IPS DF 6.9 (cell line): ENCODE measurements around the gene TGFB1.

Source experiments
- DNase-seq: peaks from one replicate; pipeline ENCODE4 v3.0.0-alpha.2; 2013; ENCODE audit warnings: low read depth, low spot score
- H3K27ac ChIP-seq: one replicate; pipeline ENCODE4 v1.5.1; 2013; ENCODE audit warnings: low read length, control low read depth
- H3K27me3 ChIP-seq: 2 replicates; pipeline ENCODE4 v1.6.1; 2013; ENCODE audit warnings: mild to moderate bottlenecking, low read length; ENCODE audit not compliant: control insufficient read depth, insufficient read depth
- H3K36me3 ChIP-seq: 2 replicates; pipeline ENCODE4 v1.6.1; 2013; ENCODE audit warnings: low read length; ENCODE audit not compliant: control insufficient read depth, insufficient read depth
- H3K4me1 ChIP-seq: 2 replicates; pipeline ENCODE4 v1.6.1; 2013; ENCODE audit warnings: low read length; ENCODE audit not compliant: control insufficient read depth, insufficient read depth
- H3K4me3 ChIP-seq: 2 replicates; pipeline ENCODE4 v1.5.1; 2013; ENCODE audit warnings: mild to moderate bottlenecking, low read length
- H3K9me3 ChIP-seq: 2 replicates; pipeline ENCODE4 v1.6.1; 2013; ENCODE audit warnings: low read length, inconsistent platforms; ENCODE audit not compliant: control insufficient read depth, insufficient read depth
- WGBS: extraction: QIAGEN DNeasy Blood & Tissue Kit; methylation state at CpG from one replicate; pipeline ENCODE4 v1.1.7; 2013; ENCODE audit warnings: mixed read lengths, missing lambda C conversion rate; ENCODE audit not compliant: insufficient read length, insufficient coverage; 5-methylcytosine and 5-hydroxymethylcytosine counted together

TGFB1 gene

GRCh38 chr19:41353466-41354342, at the start of gene TGFB1:
Gene TGFB1 (minus strand): TSS chr19:41353922. CDS start chr19:41353044, 878 bp downstream.
- H3K36me3 ChIP-seq: no peaks in the 10 kb centered on the region
- peaks cover 14% of the 10 kb centered on the region for H3K27me3 ChIP-seq
- DNase-seq: no peak
- no peaks in the 10 kb centered on the region for H3K9me3 ChIP-seq
- peaks cover 1% of the 10 kb centered on the region; the same call in 1 of the 2 replicates for H3K4me1 ChIP-seq
- peak within 1 kb of the TSS; percentile 83 for H3K4me3 ChIP-seq
- H3K27ac ChIP-seq: no peak within 1 kb of the TSS
- WGBS: no CpG with 5 or more reads among the region's 78 CpGs

DNA sequence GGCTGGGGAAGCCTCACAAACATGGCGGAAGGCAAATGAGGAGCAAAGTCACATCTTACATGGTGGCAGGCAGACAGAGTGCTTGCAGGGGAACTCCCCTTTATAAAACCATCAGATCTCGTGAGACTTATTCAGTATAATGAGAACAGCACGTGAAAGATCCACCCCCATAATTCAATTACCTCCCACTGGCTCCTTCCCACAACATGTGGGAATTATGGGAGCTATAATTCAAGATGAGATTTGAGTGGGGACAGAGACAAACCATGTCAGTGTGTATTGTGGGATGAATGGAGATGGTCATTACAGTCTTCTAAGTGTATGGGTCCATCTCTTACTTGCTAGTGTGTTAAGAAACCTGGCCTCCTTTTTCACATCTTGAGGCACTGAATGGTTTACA, 48.3 kb upstream of the TGFB1 start:
- no peaks in the 10 kb centered on the region for H3K27me3 ChIP-seq
- WGBS: no CpG with 5 or more reads among the region's 3 CpGs
- no peaks in the 10 kb centered on the region; the same call in 1 of the 2 replicates for H3K36me3 ChIP-seq
- no peak overlapping the region for H3K4me3 ChIP-seq
- no peaks in the 10 kb centered on the region for H3K9me3 ChIP-seq
- H3K27ac ChIP-seq: no peak overlapping the region
- peaks cover 3% of the 10 kb centered on the region; the same call in 1 of the 2 replicates for H3K4me1 ChIP-seq
- no peak for DNase-seq

DNA sequence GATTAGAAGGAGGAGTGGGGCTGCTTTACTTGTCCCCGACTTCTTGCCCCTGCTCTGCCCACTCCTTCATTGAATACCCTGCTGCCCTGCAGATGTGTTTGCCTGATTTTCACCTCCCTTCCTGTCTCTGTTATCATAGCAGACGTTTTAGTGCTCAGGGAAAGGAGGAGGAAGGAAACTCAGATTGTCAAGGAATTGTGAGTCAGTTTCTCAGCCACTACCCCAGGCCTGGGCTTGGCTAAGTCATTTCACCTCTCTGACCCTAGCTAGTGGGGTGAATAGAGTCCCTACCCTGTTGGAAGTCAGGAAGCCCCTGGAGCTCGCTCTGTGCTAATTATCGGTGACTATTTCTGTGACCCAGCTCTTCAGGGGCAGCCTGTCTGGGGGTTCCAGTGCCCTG, 47.8 kb upstream of the TGFB1 start:
- Histone ChIP-seq H3K4me3 (no peak overlapping the region), H3K36me3 (no peaks in the 10 kb centered on the region; the same call in 1 of the 2 replicates), H3K27me3 (no peaks in the 10 kb centered on the region), H3K27ac (no peak overlapping the region), H3K9me3 (no peaks in the 10 kb centered on the region), H3K4me1 (peaks cover 3% of the 10 kb centered on the region; the same call in 1 of the 2 replicates)
- WGBS: no CpG with 5 or more reads among the region's 4 CpGs
- DNase-seq: no peak

- WGBS: no CpG with 5 or more reads among the region's 2 CpGs
- Histone ChIP-seq H3K36me3 (no peaks in the 10 kb centered on the region; the same call in 1 of the 2 replicates), H3K27ac (no peak overlapping the region), H3K4me3 (no peak overlapping the region), H3K27me3 (no peaks in the 10 kb centered on the region), H3K4me1 (peaks cover 3% of the 10 kb centered on the region; the same call in 1 of the 2 replicates), H3K9me3 (no peaks in the 10 kb centered on the region)
- no peak for DNase-seq
Observed at GRCh38 chr19:41399525-41399924, 45.8 kb upstream of the TGFB1 start.

GRCh38 chr19:41399091-41399490, 45.4 kb upstream of the TGFB1 start:
- Histone ChIP-seq H3K27ac (no peak overlapping the region), H3K4me3 (no peak overlapping the region), H3K27me3 (no peaks in the 10 kb centered on the region), H3K4me1 (peaks cover 3% of the 10 kb centered on the region; the same call in 1 of the 2 replicates), H3K36me3 (no peaks in the 10 kb centered on the region; the same call in 1 of the 2 replicates), H3K9me3 (no peaks in the 10 kb centered on the region)
- no CpG with 5 or more reads among the region's 3 CpGs for WGBS
- no peak for DNase-seq

DNA sequence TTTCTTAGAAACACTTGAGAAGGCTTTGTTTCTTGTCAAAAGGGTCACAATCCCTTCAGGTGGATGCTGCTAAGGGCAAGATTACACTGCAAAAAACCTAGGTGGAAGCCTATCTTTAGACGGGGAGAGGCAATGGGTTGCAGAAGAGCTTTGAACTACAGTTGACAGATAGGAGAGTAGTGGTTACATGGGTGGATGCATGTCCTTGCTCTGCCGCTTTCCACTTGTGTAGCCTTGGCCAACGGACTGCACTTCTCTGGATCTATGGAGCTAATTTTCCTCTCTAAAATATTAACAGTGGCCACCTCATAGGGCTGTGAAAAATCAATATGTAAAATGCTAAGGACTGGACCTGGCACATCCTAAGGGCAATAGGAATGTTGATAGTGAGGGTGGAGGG, 44.9 kb upstream of the TGFB1 start:
- H3K36me3 ChIP-seq: no peaks in the 10 kb centered on the region; the same call in 1 of the 2 replicates
- peaks cover 3% of the 10 kb centered on the region; the same call in 1 of the 2 replicates for H3K4me1 ChIP-seq
- WGBS: no CpG with 5 or more reads among the region's 3 CpGs
- no peak for DNase-seq
- H3K27me3 ChIP-seq: no peaks in the 10 kb centered on the region
- peak overlapping the region; percentile 94; the same call in 1 of the 2 replicates for H3K4me3 ChIP-seq
- no peak overlapping the region for H3K27ac ChIP-seq
- no peaks in the 10 kb centered on the region for H3K9me3 ChIP-seq

GRCh38 chr19:41398050-41398418, 44.3 kb upstream of the TGFB1 start:
- no CpG with 5 or more reads among the region's 5 CpGs for WGBS
- H3K27me3 ChIP-seq: no peaks in the 10 kb centered on the region
- H3K4me3 ChIP-seq: peak overlapping the region; percentile 94
- no peaks in the 10 kb centered on the region for H3K9me3 ChIP-seq
- H3K36me3 ChIP-seq: no peaks in the 10 kb centered on the region; the same call in 1 of the 2 replicates
- no peak overlapping the region for H3K27ac ChIP-seq
- no peak for DNase-seq
- peaks cover 3% of the 10 kb centered on the region; the same call in 1 of the 2 replicates for H3K4me1 ChIP-seq

DNA sequence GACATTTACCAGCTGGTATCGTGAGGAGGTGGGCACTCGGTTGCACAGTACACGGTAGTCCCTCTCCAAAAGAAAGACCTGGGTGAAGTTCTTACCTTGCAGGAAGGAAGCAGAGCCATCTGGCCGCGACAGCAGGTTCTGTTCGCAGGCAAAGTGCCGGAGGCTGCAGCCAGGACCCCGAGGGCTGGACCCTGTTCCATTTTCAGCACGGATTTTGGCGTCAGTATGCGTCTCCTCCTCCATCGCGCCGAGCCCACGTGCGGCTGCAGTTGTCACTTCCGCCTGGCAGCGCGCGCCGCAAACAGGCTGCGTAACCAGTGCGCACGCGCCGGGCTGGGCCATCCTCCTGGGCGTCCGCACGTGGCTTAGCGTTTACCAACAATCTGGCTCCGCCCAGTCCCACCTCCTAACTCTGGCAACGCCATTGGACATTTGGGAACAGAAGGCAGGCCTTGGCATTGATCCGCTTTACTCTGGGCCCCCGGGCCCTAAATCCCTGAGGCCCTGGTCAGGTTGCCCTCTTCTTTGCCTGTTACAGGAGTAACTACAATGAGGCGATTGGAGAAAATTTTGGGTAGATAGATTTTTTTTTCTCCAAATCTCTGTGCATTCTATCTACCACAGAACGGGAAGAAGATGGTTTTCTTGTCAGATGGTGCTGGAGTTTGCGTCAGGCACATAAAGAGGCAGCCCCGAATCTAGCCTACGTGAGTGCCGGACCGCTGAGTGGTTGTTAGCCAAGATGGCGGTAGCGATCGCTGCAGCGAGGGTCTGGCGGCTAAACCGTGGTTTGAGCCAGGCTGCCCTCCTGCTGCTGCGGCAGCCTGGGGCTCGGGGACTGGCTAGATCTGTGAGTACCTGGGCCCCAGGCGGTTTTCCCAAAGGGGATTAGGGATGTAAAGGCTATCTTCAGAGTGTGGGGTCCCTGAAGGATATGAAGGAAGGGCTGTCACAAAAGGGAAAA, 43.6 kb upstream of the TGFB1 start, which contains the start of the genes BCKDHA and EXOSC5:
BCKDHA (plus strand) TSS at position 733 of the 964 bp plus-strand sequence; CDS start at position 743, 10 bp downstream.
EXOSC5 (minus strand) TSS at position 274 of the 964 bp plus-strand sequence; CDS start at position 243, 31 bp downstream.
- Histone ChIP-seq H3K4me1 (peaks cover 3% of the 10 kb centered on the region; the same call in 1 of the 2 replicates), H3K4me3 (peak within 1 kb of the TSS; percentile 94), H3K27ac (no peak within 1 kb of the TSS), H3K27me3 (no peaks in the 10 kb centered on the region), H3K36me3 (no peaks in the 10 kb centered on the region), H3K9me3 (no peaks in the 10 kb centered on the region)
- no CpG with 5 or more reads among the region's 50 CpGs for WGBS
- DNase-seq: peak; percentile 100

- DNase-seq: no peak
- no CpG with 5 or more reads among the region's 6 CpGs for WGBS
- no peaks in the 10 kb centered on the region for H3K9me3 ChIP-seq
- peaks cover 3% of the 10 kb centered on the region; the same call in 1 of the 2 replicates for H3K4me1 ChIP-seq
- no peak overlapping the region for H3K27ac ChIP-seq
- H3K36me3 ChIP-seq: peaks cover 9% of the 10 kb centered on the region; the same call in 1 of the 2 replicates
- no peaks in the 10 kb centered on the region for H3K27me3 ChIP-seq
- H3K4me3 ChIP-seq: no peak overlapping the region
Observed at GRCh38 chr19:41395355-41395754, 41.6 kb upstream of the TGFB1 start.

GRCh38 chr19:41392775-41393174, 39.1 kb upstream of the TGFB1 start:
- Histone ChIP-seq H3K4me3 (no peak overlapping the region), H3K36me3 (peaks cover 12% of the 10 kb centered on the region; the same call in 1 of the 2 replicates), H3K27me3 (no peaks in the 10 kb centered on the region), H3K27ac (no peak overlapping the region), H3K9me3 (no peaks in the 10 kb centered on the region), H3K4me1 (no peaks in the 10 kb centered on the region)
- whole genome bisulfite sequencing: no CpG with 5 or more reads among the region's 12 CpGs
- DNase-seq: no peak
